ENCODE measurements around the gene LDAF1.

Gene LDAF1

GRCh38 chr16:21199607-21200218 is 41.2 kb downstream of the LDAF1 start:
- no peak for TF ChIP-seq CTCF (IDR thresholded peaks at IDR 0.05; ENCODE audit: low read depth, low read length)
- DNase-seq (ENCODE audit: extremely low read depth, low read depth): no peak

- TF ChIP-seq CTCF (IDR thresholded peaks at IDR 0.05; ENCODE audit: low read depth, low read length): no peak
- DNase-seq (ENCODE audit: extremely low read depth, low read depth): no peak
Observed at GRCh38 chr16:21203155-21203797, 44.8 kb downstream of the LDAF1 start.

- DNase-seq (ENCODE audit: extremely low read depth, low read depth): no peak
- TF ChIP-seq CTCF (IDR thresholded peaks at IDR 0.05; ENCODE audit: low read depth, low read length): no peak
Observed at GRCh38 chr16:21205303-21205702, 46.8 kb downstream of the LDAF1 start.

- DNase-seq (ENCODE audit: extremely low read depth, low read depth): no peak
- no peak for TF ChIP-seq CTCF (IDR thresholded peaks at IDR 0.05; ENCODE audit: low read depth, low read length)
Observed at GRCh38 chr16:21206550-21206949, 48.1 kb downstream of the LDAF1 start.

- no peak for DNase-seq (ENCODE audit: extremely low read depth, low read depth)
- no peak for TF ChIP-seq CTCF (IDR thresholded peaks at IDR 0.05; ENCODE audit: low read depth, low read length)
Observed at GRCh38 chr16:21208446-21209230, 50.2 kb downstream of the LDAF1 start.

- no peak for DNase-seq (ENCODE audit: extremely low read depth, low read depth)
- TF ChIP-seq CTCF (IDR thresholded peaks at IDR 0.05; ENCODE audit: low read depth, low read length): no peak
Observed at GRCh38 chr16:21211486-21211885, 53.0 kb downstream of the LDAF1 start, which contains the start of gene ZP2. TSS of gene ZP2 (minus strand) at chr16:21211574. CDS start at chr16:21211547, 27 bp downstream.

GRCh38 chr16:21214086-21214485 is 55.6 kb downstream of the LDAF1 start:
- TF ChIP-seq CTCF (IDR thresholded peaks at IDR 0.05; ENCODE audit: low read depth, low read length): no peak
- no peak for DNase-seq (ENCODE audit: extremely low read depth, low read depth)
